Stimulated activated CD4-positive, alpha-beta T cell treated with anti-CD3 and anti-CD28 coated beads, Interleukin-15, amount 100 ng/mL, for 1 hour (primary cell): Measurements from ENCODE around the gene CPAMD8.

ENCODE experiments used
- DNase-seq, 2 donors: peaks; one replicate each; pipeline ENCODE4 v3.0.0-alpha.2; 2020; ENCODE audit warnings: low read depth in 1 of 2, low spot score in 1 of 2

Gene CPAMD8

GRCh38 chr19:16921766-16922591 lies 104.6 kb downstream of the CPAMD8 start:
- no peak for DNase-seq

DNA sequence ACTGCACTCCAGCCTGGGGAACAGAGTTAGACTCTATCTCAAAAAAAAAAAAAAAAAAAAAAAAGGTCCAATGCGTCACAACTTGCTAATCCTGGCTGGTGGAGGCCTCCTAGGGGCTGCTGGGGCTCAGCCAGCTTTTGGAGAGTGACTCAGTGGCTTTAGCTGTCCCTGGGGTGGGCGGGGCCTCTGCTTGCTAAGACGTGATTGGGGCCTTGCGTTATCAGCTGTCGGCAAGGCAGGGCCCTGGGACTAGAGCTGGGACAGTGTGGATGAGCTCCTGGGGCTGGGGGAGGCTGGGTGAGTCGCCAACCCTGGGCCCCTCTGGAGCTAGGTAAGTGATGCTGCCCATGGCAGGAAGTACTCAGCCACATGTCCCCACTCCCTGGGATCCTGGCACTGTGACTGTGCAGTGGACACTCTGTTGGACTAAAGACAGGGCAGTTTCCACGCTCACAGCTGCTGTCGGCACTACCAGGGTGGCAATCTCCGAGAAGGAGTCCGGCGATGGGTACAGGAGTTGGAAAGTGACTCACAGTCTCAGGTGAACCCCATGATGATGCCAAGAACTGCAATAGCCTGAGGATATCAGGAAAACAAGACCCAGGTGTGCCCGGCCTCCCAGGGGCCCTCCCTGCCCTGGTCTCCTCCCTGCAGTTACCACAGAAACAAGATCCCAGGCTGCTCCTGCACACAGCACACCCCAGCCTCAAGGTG lies 105.6 kb downstream of the CPAMD8 start:
- no peak for DNase-seq

DNA sequence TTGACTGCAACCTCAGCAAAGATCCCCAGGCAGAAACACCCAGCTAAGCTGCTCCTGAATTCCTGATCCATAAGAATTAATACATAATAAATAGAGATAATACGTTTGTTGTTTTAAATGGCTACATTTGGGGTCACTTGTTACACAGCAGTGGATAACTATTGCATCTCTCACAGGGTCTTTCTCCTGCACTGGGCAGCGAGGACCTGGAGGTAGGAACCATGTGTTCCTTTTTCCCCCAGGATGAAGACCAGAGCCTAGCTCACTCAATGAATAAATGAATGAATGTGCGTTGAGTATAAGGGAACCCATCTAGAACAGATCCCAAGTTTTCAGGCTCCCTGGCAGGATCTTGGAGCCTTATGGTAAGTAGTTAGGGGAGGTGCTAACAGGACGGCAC lies 107.1 kb downstream of the CPAMD8 start:
- no peak for DNase-seq

DNA sequence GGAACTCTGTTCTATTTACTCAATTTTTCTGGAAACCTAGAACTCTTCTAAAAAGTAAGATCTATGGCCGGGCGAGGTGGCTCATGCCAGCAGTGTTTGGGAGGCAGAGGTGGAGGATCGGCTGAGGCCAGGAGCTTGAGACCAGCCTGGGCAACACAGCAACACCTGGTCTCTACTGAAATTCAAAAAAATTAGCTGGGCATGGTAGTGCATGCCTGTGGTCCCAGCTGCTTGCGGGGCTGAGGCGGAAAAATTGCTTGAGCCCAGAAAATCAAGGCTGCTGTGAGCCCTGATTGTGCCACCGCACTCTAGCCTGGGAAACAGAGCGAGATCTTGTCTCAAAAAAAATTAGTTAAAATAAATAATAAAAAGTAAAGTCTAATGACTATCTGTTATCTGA lies 109.2 kb downstream of the CPAMD8 start:
- no peak for DNase-seq

- no peak for DNase-seq
Observed at GRCh38 chr19:16915734-16916133, 110.9 kb downstream of the CPAMD8 start.

- DNase-seq, result no peak
Observed at GRCh38 chr19:16915135-16915534, 111.5 kb downstream of the CPAMD8 start.

DNA sequence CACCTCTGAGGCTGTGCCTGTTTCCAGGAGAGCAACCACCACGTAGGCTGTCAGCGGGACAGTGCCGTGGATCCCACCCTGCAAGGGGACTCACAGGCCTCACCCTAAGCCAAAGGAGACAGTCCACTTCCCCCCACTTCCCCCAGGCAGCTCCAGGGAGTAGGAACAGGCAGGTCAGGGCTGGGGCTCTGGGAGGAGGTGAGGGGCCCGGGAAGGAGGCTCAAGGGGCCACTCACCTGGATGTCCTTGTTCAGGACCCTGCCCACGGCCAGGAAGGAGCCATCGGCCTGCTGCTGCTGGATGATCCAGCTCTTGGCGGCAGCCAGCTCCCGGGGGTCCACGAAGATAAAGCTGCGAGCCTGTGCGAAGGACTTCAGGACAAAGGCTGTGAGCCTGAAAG lies 112.2 kb downstream of the CPAMD8 start:
- DNase-seq, result no peak

GRCh38 chr19:16912780-16913179 lies 113.8 kb downstream of the CPAMD8 start:
- no peak for DNase-seq

DNA sequence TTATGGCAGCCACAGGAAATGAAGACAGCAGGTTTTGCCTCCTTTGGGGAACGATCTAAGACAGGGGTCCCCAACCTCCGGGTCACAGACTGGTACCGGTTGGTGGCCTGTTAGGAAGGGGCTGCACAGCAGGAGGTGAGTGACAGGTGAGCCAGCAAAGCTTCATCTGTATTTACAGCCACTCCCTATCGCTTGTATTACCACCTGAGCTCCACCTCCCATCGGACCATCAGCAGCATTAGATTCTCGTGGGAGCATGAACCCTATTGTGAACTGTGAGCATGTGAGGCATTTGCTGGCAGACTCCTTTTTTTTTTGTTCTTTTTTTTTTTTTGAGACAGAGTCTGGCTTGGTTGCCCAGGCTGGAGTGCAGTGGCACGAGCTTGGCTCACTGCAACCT lies 115.6 kb downstream of the CPAMD8 start:
- DNase-seq, result no peak

GRCh38 chr19:16908759-16909158 lies 117.9 kb downstream of the CPAMD8 start:
- DNase-seq, result no peak

DNA sequence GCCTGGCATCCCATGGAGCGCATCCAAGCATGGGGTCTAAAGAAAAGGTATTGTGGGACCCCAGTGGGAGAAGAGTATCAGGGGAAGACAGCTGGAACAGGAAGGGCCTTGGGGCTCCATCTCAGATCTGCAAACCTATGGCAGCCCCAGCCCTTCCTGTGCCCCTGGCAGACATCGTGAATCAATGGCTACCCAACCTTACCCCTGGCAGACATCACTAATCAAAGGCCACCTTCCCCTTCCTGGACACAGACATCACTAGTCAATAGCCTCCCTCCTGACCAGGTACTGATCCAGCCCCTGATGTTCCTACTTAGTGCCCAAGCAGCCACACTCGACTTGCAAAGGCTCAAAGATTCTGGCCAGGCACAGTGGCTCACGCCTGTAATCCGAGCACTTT lies 122.0 kb downstream of the CPAMD8 start:
- no peak for DNase-seq

- no peak for DNase-seq
Observed at GRCh38 chr19:16903347-16903746, 123.3 kb downstream of the CPAMD8 start.

- no peak for DNase-seq
Observed at GRCh38 chr19:16902545-16902944, 124.1 kb downstream of the CPAMD8 start.

DNA sequence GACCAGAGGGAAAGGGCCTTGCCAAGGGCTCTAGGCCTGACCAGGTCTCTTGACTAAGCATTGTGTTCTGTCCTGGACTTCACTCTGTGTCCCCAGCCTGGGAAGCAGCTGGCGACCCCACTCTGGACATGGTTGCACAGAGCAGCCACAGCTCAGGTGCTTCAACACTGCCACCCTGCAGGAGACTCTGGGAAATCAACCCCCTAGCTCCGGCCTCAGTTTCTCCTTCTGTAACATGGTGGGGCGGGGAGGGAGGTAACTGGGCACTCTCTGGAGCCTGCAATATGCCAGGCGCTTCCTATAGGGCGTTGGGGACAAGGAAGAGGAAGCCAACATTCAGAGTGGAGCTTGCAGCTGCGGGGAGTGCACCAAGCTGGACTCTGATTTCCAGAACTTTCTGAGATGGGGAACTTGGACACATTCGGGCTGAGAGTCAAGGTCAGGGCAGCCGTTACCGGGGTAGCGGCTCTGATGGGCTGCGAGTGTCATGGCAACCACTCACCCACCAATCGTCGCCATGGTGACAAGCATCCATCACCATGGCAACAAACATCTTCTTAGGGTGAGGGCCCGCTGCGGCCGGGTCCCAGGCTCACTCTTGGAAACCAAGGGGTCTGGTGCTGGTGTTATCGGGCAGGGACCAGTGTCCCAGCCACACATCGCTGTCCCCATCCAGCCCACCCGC lies 125.0 kb downstream of the CPAMD8 start:
- no peak for DNase-seq

- DNase-seq, result no peak
Observed at GRCh38 chr19:16899566-16900075, 127.0 kb downstream of the CPAMD8 start.

DNA sequence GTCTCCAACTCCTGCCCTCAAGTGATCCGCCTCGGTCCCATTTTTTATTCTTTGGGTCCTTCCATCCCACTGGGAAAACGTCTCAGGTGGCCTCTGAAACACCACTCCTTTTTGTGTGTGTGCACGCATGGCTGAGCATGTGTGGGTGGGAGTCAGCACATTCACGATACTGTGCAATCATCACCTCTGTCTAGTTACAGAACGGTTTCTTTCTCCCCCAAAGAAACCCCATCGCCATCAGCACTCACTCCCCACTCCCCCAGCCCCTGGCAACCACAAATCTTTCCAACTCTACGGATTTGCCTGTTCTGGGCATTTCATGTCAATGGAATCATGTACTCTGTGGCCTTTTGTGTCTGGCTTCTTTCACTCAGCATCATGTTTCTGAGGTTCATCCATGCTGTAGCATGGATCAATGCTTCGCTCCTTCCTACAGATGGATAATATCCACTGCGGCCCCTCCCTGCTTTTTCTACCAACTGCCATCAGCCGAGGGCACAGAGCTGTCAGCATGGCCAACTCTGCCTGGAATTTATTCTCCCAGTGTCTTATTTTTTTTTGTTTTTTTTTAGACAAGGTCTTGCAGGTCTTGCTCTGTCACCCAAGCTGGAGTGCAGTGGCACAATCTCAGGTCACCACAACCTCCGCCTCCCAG lies 128.1 kb downstream of the CPAMD8 start:
- no peak for DNase-seq

GRCh38 chr19:16897856-16898161 lies 128.8 kb downstream of the CPAMD8 start:
- DNase-seq, result peak in 1 of 2 donors; percentile 9

DNA sequence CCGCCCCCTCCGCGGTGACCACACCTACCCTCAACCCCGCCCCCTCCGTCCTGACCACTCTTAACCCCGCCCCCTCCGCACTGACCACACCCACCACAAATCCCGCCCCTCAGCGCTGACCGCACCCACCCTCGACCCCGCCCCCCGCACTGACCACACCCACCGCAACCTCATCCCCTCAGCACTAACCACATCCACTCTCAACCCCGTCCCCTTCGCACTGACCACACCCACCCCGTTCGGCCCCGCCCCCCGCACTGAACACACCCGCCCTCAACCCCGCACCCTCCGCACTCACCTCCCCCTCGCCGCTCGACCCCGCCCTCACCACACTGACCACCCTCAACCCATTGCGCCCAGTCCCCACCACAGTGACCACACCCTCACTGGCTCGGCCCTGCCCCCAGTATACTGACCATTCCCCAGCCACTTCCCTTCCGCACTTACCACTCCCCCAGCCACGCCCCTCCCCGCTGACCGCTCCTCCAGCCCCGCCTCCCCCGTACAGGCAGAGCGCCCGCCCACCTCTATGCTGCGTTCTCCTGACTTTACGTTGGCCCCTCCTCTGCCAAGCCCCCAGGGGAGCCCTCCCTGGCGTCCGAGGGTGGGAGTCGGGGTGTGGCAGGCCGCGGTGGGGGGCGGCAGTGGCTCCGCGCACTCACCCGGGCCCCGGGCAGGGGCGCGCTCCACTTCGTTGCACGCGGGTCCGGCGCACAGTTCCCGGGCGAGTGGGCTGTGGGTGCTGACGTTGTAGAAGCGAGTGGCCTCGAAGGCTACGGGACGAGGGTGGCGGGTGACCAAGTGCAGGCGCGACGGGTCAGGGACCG lies 129.4 kb downstream of the CPAMD8 start:
- peak; percentile 25 to 32 for DNase-seq

DNA sequence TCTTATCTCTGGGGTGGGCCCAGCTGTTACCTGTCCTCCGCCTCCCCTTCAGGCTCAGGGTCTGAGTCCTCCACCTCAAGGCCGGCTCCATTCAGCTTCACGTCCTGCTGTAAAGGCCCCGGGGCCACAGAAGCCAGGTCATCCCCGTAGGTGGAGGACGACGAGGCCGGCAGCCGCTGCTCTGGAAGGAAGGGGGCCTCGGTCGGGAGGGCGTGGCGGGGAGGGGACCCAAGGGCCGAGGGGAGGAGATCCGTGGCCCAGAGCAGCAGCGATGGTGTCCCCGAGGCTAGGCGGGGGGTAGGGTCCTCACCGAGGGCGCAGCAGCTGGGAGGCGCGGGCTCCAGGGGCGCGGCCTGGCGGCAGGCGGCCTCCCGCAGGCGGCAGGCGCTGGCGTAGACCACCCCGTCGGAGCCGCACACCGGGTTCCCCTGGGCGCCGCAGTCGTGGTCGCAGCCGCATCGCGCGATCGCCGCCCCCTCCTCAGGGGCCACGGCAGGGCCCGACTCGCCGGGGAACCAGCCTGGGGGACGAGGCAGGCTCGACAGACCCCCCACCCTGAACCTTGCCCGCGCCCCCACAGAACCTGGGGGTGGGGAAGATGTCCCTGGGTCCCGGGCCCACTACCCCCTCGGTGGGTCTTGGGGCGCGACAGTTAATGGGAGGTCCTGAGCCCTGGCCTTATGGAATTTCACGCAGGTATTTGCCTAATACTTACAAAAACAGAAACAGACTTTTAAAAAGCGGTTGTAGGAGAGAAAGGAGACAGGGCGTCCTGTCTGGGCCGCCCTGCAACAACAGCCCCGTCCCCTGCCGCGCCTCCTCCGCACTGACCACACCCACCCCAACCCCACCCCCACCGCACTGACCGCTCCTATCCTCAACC lies 130.2 kb downstream of the CPAMD8 start:
- no peak for DNase-seq
